HUES64 (cell line): ENCODE results near the gene MRPL22.

Experiments used
- H3K27ac ChIP-seq: 2 replicates; pipeline ENCODE4 v1.7.0; 2013; ENCODE audit warnings: low read depth, low read length, inconsistent platforms
- H3K27me3 ChIP-seq: 2 replicates; pipeline ENCODE4 v1.6.1; 2013; ENCODE audit warnings: mild to moderate bottlenecking, low read length; ENCODE audit not compliant: insufficient read depth
- H3K36me3 ChIP-seq: 2 replicates; pipeline ENCODE4 v1.6.1; 2013; ENCODE audit warnings: mild to moderate bottlenecking, low read length; ENCODE audit not compliant: insufficient read depth
- H3K4me1 ChIP-seq: 2 replicates; pipeline ENCODE4 v1.6.1; 2013; ENCODE audit warnings: mild to moderate bottlenecking, low read length, moderate library complexity; ENCODE audit not compliant: insufficient read depth
- H3K4me3 ChIP-seq: 2 replicates; pipeline ENCODE4 v1.5.1; 2013; ENCODE audit warnings: mild to moderate bottlenecking, low read length, moderate library complexity
- H3K9ac ChIP-seq: 2 replicates; pipeline ENCODE4 v1.6.1; 2013; ENCODE audit warnings: mild to moderate bottlenecking, low read depth, low read length
- H3K9me3 ChIP-seq: 2 replicates; pipeline ENCODE4 v1.6.1; 2013; ENCODE audit warnings: low read depth, low read length; ENCODE audit not compliant: insufficient read depth
- WGBS: fragments of 150-250, 120-280 bp; methylation state at CpG from one replicate; pipeline ENCODE4 v1.1.7; 2013; ENCODE audit warnings: missing lambda C conversion rate; 5-methylcytosine and 5-hydroxymethylcytosine counted together

Gene MRPL22

GRCh38 chr5:154944716-154945115 lies 3.8 kb downstream of the MRPL22 start:
- no peak overlapping the region for H3K27ac ChIP-seq
- no peaks in the 10 kb centered on the region for H3K27me3 ChIP-seq
- no peaks in the 10 kb centered on the region for H3K4me1 ChIP-seq
- H3K4me3 ChIP-seq: no peak overlapping the region
- H3K9ac ChIP-seq: no peak overlapping the region
- no peaks in the 10 kb centered on the region for H3K36me3 ChIP-seq
- H3K9me3 ChIP-seq: no peaks in the 10 kb centered on the region

- no peak overlapping the region for H3K9ac ChIP-seq
- H3K9me3 ChIP-seq: no peaks in the 10 kb centered on the region
- no peak overlapping the region for H3K4me3 ChIP-seq
- H3K4me1 ChIP-seq: no peaks in the 10 kb centered on the region
- no peak overlapping the region for H3K27ac ChIP-seq
- 90% methylated on average over 2 of the region's 2 CpGs for whole genome bisulfite sequencing
- no peaks in the 10 kb centered on the region for H3K36me3 ChIP-seq
- no peaks in the 10 kb centered on the region for H3K27me3 ChIP-seq
Measured at GRCh38 chr5:154945695-154946301, 4.9 kb downstream of the MRPL22 start.

DNA sequence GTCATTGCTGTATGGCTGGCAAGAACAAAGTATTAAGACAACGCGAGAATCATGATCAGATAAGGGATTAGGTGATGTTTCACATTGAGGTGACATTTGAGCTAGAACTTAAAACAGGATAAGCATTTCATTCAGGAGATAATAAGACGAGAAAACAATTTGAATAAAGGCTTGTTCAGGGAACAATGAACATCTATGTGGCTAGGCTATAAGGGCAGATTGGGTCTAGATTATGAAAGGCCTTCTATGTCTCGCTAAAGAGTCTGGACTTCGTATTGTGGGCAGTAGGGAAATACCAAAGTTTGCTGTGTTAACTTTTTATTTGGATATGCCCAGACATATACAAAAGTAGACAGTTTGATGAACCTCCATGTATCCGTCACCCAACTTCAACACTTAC lies 6.9 kb downstream of the MRPL22 start:
- H3K27ac ChIP-seq: no peak overlapping the region
- H3K27me3 ChIP-seq: no peaks in the 10 kb centered on the region
- H3K9me3 ChIP-seq: no peaks in the 10 kb centered on the region
- no peaks in the 10 kb centered on the region for H3K36me3 ChIP-seq
- no peaks in the 10 kb centered on the region for H3K4me1 ChIP-seq
- H3K4me3 ChIP-seq: no peak overlapping the region
- no peak overlapping the region for H3K9ac ChIP-seq
- 94% methylated on average over 6 of the region's 6 CpGs for WGBS

GRCh38 chr5:154948313-154948712 lies 7.4 kb downstream of the MRPL22 start:
- H3K27ac ChIP-seq: no peak overlapping the region
- WGBS: 95% methylated on average over 4 of the region's 4 CpGs
- no peaks in the 10 kb centered on the region for H3K36me3 ChIP-seq
- no peaks in the 10 kb centered on the region for H3K4me1 ChIP-seq
- H3K27me3 ChIP-seq: no peaks in the 10 kb centered on the region
- H3K9ac ChIP-seq: no peak overlapping the region
- H3K9me3 ChIP-seq: no peaks in the 10 kb centered on the region
- H3K4me3 ChIP-seq: no peak overlapping the region

DNA sequence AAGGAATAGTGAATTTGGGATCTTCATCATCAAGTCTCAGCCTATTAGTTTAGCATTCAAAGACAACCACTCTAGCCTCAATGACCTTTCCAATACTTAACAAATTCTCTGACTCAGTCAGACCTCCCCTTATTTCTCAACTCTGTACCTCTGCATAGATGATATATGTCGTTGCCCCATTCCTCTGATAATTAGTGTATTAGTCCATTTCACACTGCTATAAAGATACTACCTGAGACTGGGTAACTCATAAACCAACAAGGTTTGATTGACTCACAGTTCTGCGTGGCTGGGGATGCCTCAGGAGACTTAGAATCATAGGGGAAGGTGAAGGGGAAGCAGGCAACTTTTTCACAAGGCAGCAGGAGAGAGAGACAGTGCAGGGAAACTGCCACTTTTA lies 8.9 kb downstream of the MRPL22 start:
- no peak overlapping the region for H3K27ac ChIP-seq
- no peak overlapping the region for H3K4me3 ChIP-seq
- H3K36me3 ChIP-seq: no peaks in the 10 kb centered on the region
- H3K9ac ChIP-seq: no peak overlapping the region
- H3K4me1 ChIP-seq: no peaks in the 10 kb centered on the region
- WGBS: 91% methylated on average over 2 of the region's 2 CpGs
- no peaks in the 10 kb centered on the region for H3K27me3 ChIP-seq
- H3K9me3 ChIP-seq: no peaks in the 10 kb centered on the region

GRCh38 chr5:154956712-154957111 lies 15.8 kb downstream of the MRPL22 start:
- Histone ChIP-seq H3K9me3 (no peaks in the 10 kb centered on the region), H3K27me3 (no peaks in the 10 kb centered on the region), H3K9ac (no peak overlapping the region), H3K36me3 (peaks cover 55% of the 10 kb centered on the region), H3K27ac (no peak overlapping the region), H3K4me3 (no peak overlapping the region), H3K4me1 (no peaks in the 10 kb centered on the region)

DNA sequence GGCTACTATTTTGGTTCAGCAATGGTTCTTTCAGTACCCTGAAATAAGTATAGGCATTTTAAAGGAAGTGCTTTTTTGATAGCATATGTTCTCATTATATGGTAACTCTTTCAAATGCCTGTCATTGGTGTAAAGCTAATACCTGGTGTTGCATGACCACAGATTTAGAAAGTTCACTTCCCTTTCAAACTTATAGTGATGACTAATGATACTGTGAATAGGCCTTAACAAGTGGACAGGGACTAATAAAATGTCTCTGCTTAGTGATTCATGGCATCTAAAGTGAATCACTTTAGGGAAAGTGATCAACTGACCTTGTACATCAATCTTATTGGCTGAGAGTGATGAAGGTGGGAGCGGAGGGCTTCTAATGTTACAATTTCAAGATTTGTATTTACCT lies 21.6 kb downstream of the MRPL22 start:
- WGBS: no CpG with 5 or more reads among the region's 1 CpG
- Histone ChIP-seq H3K9ac (no peak overlapping the region), H3K27ac (no peak overlapping the region), H3K4me1 (no peaks in the 10 kb centered on the region), H3K4me3 (no peak overlapping the region), H3K27me3 (no peaks in the 10 kb centered on the region), H3K9me3 (no peaks in the 10 kb centered on the region), H3K36me3 (peaks cover 57% of the 10 kb centered on the region)

GRCh38 chr5:154966081-154966841 lies 25.4 kb downstream of the MRPL22 start:
- no peaks in the 10 kb centered on the region for H3K9me3 ChIP-seq
- H3K4me1 ChIP-seq: no peaks in the 10 kb centered on the region
- 89% methylated on average over 7 of the region's 7 CpGs for WGBS
- no peak overlapping the region for H3K27ac ChIP-seq
- H3K4me3 ChIP-seq: no peak overlapping the region
- peaks cover 35% of the 10 kb centered on the region for H3K36me3 ChIP-seq
- no peak overlapping the region for H3K9ac ChIP-seq
- H3K27me3 ChIP-seq: no peaks in the 10 kb centered on the region

DNA sequence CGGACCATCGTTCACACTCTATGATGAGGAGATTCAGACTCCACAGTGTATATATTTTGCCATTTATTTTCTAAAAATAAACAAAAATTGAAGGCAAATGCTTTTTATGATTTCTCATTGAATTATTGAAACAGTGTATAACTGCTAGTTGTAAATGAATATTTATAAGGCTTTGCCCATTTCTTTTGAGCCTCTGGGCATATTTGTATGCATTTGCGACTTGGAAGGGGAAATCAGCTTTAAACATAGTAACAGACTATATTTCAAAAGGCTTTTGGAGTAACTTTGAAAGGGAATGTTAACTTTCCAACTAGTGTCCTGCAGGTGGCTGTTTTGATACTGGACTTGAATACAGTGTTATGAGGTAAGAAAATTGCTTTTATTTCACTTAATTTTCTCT lies 26.0 kb downstream of the MRPL22 start:
- Histone ChIP-seq H3K36me3 (peaks cover 29% of the 10 kb centered on the region), H3K27me3 (no peaks in the 10 kb centered on the region), H3K9me3 (no peaks in the 10 kb centered on the region), H3K4me3 (no peak overlapping the region), H3K4me1 (no peaks in the 10 kb centered on the region), H3K27ac (no peak overlapping the region), H3K9ac (no peak overlapping the region)
- 100% methylated on average over 2 of the region's 3 CpGs for WGBS

DNA sequence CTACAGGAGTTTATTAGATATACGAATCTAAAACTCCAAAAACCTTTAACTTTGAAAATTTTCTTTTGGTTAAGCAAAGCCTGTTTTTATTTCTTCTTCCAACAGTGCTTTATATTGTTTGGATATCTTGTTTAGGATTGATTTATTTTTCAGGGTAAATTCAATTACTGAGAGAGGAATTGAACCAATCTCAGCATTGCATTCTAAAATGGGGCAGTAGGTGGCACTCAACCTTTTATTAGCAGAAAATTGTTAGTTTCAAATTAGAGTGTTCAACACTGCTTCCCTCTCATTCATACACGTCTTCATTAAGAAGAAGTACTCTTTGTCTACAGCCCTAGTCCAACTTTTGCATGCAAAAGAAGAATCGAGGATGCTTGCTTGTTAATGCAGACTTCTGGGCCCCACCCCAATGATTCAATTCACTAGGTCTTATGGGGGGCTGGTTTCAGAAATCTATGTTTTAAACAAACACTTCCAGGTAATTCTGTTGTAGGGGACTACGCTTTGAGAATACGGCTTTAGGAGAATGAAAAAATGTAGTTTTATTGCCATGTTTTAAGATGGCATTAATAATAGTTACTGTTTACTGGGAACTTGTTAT lies 26.6 kb downstream of the MRPL22 start:
- Histone ChIP-seq H3K36me3 (peaks cover 23% of the 10 kb centered on the region), H3K27ac (no peak overlapping the region), H3K9me3 (no peaks in the 10 kb centered on the region), H3K4me1 (no peaks in the 10 kb centered on the region), H3K4me3 (no peak overlapping the region), H3K9ac (no peak overlapping the region), H3K27me3 (no peaks in the 10 kb centered on the region)
- 90% methylated on average over 5 of the region's 5 CpGs for WGBS

DNA sequence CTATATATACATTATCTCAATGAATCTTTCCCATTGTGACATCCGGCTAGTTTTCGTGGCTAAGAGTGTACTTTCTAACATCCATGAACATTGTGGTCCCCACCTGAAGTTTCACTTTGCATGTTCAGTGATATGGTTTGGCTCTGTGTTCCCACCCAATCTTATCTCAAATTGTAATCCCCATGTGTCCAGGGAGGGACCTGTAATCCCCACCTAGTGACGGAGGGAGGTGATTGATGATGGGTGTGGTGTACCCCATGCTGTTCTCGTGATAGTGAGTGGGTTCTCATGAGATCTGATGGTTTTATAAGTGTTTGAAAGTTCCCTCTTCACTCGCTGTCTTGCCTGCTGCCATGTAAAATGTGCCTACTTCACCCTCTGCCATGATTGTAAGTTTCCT lies 28.1 kb downstream of the MRPL22 start:
- H3K4me1 ChIP-seq: no peaks in the 10 kb centered on the region
- no peak overlapping the region for H3K27ac ChIP-seq
- no peak overlapping the region for H3K4me3 ChIP-seq
- H3K9ac ChIP-seq: no peak overlapping the region
- H3K9me3 ChIP-seq: no peaks in the 10 kb centered on the region
- 93% methylated on average over 5 of the region's 5 CpGs for WGBS
- no peaks in the 10 kb centered on the region for H3K27me3 ChIP-seq
- peaks cover 20% of the 10 kb centered on the region for H3K36me3 ChIP-seq
